Body of pancreas (tissue), 4 donors: ENCODE results near the gene RPL13. TPM values are rescaled to one million over a fixed set of nuclear protein-coding genes. Genes with fewer than 3 reads are reported as not detected.

Source experiments
- ATAC-seq: fragments of 150-250 bp; one replicate; pipeline ENCODE4 v1.9.1; 2016
- DNase-seq, 4 donors: peaks; one replicate each; pipeline ENCODE4 v3.0.0-alpha.2; 2019
- H3K27ac ChIP-seq, 4 donors: fragments of 200-600 bp; sonication (generic); 1 replicate in 3 of 4; 2 replicates in 1 of 4; pipeline versions ENCODE4 v1.5.1 to v1.6.1; 2016 to 2019; ENCODE audit warnings: mild to moderate bottlenecking in 1 of 4, mixed read lengths in 1 of 4, moderate library complexity in 1 of 4
- H3K27me3 ChIP-seq, 2 donors: fragments of 200-600 bp; sonication (generic); one replicate each; pipeline ENCODE4 v1.6.0; 2016; ENCODE audit warnings: mild to moderate bottlenecking in 1 of 2
- H3K36me3 ChIP-seq, 2 donors: fragments of 200-600 bp; sonication (generic); replicated peaks in 1 of 2; 2 replicates each; pipeline ENCODE4 v1.5.1; 2016; ENCODE audit warnings: low read depth in 2 of 2; ENCODE audit not compliant: insufficient read depth in 1 of 2
- H3K4me1 ChIP-seq: fragments of 200-600 bp; sonication (generic); one replicate; pipeline ENCODE4 v1.6.0; 2016
- H3K4me3 ChIP-seq, 2 donors: fragments of 200-600 bp; sonication (generic); 1 replicate in 1 of 2; 2 replicates in 1 of 2; pipeline ENCODE4 v1.5.1; 2016 to 2019
- H3K9me3 ChIP-seq, 3 donors: fragments of 200-600 bp; sonication (generic); 1 replicate in 2 of 3; 2 replicates in 1 of 3; pipeline ENCODE4 v1.5.1; 2016
- POLR2A ChIP-seq, 3 donors: fragments of 450-650 bp; IDR thresholded peaks; one replicate each; pipeline ENCODE4 v1.6.1; 2016; ENCODE audit warnings: antibody characterized with exemption in 3 of 3, mild to moderate bottlenecking in 2 of 3
- WGBS, 2 donors: methylation state at CpG; one replicate each; pipeline ENCODE4 v1.1.5; 2017; 5-methylcytosine and 5-hydroxymethylcytosine counted together
- intact Hi-C: fragments of 100-400 bp; cut with DNase I; formaldehyde crosslinking; loops from one replicate; pipeline ENCODE4 v1.15.1; 2023
- total RNA-seq, 2 donors: library from RNA; depleted of rRNA; stranded (reverse); fragments of >200 nt; gene quantifications; one replicate each; pipeline ENCODE4 v1.1.0, GENCODE V29; 2016
- TF ChIP-seq, protein P1 (sequence below), 7 experiments: fragments of 450-650 bp in 4 of 7; fragments of 200-600 bp in 3 of 7; sonication (generic) in 3 of 7; IDR thresholded peaks; one replicate each; pipeline ENCODE4 v1.5.1; 2016 to 2019; ENCODE audit warnings: antibody characterized with exemption in 7 of 7

Gene RPL13
- total RNA-seq, 2 donors from 2014 or later, result 3,820 to 5,570 TPM

- intact Hi-C loops, result no loop called here
- no peak for ATAC-seq
- Histone ChIP-seq H3K27ac (no peak overlapping the region), H3K4me3 (no peak overlapping the region), H3K9me3 (no peaks in the 10 kb centered on the region), H3K27me3 (peaks cover 0 to 13% of the 10 kb centered on the region in 2 donors), H3K4me1 (peaks cover 20% of the 10 kb centered on the region), H3K36me3 (no peaks in the 10 kb centered on the region)
- TF ChIP-seq, protein P1, sequence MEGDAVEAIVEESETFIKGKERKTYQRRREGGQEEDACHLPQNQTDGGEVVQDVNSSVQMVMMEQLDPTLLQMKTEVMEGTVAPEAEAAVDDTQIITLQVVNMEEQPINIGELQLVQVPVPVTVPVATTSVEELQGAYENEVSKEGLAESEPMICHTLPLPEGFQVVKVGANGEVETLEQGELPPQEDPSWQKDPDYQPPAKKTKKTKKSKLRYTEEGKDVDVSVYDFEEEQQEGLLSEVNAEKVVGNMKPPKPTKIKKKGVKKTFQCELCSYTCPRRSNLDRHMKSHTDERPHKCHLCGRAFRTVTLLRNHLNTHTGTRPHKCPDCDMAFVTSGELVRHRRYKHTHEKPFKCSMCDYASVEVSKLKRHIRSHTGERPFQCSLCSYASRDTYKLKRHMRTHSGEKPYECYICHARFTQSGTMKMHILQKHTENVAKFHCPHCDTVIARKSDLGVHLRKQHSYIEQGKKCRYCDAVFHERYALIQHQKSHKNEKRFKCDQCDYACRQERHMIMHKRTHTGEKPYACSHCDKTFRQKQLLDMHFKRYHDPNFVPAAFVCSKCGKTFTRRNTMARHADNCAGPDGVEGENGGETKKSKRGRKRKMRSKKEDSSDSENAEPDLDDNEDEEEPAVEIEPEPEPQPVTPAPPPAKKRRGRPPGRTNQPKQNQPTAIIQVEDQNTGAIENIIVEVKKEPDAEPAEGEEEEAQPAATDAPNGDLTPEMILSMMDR (IDR thresholded peaks at IDR 0.05), result no peak
- no peak for TF ChIP-seq POLR2A (IDR thresholded peaks at IDR 0.05)
- no peak for DNase-seq
- WGBS, 2 donors, result 84 to 86% methylated on average over 7 to 18 of the region's 18 CpGs
Observed at GRCh38 chr16:89571636-89572035, 11.2 kb downstream of the RPL13 start.

DNA sequence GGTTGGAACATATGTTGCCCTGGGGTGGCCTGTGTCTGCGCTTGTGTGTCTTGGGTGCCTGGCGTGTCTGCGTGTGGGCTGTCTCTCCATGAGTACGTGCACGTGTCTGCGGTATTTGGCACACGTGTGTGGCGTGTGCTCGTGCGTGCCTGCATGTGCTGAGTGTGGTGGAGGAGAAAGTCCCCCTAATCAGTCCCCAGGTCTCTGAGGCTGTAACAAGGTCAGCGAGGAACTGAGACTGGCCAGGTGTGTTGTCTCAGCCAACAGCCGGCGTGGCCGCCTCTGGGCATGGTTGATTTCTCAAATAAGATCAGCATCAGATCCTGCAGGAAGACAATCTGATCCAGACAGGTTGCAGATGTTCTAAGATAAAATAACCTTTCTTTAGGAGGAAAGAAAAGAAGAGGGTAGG is 11.6 kb downstream of the RPL13 start:
- peak in 1 of 4 donors; percentile 28 for DNase-seq

GRCh38 chr16:89572485-89573205 is 12.2 kb downstream of the RPL13 start:
- Histone ChIP-seq H3K27me3 (peaks cover 0 to 13% of the 10 kb centered on the region in 2 donors), H3K36me3 (no peaks in the 10 kb centered on the region), H3K4me3 (no peak overlapping the region), H3K4me1 (peaks cover 20% of the 10 kb centered on the region), H3K9me3 (no peaks in the 10 kb centered on the region), H3K27ac (no peak overlapping the region)
- no peak for ATAC-seq
- no peak for TF ChIP-seq POLR2A (IDR thresholded peaks at IDR 0.05)
- TF ChIP-seq, protein P1 (IDR thresholded peaks at IDR 0.05), result no peak
- intact Hi-C loops, result no loop called here
- 61 to 73% methylated on average over 10 to 19 of the region's 19 CpGs for WGBS, 2 donors
- DNase-seq, result no peak

More for the DNA sequence above, 11.6 kb downstream of the RPL13 start:
- peaks cover 0 to 13% of the 10 kb centered on the region in 2 donors for H3K27me3 ChIP-seq
- intact Hi-C loops, result no loop called here
- H3K9me3 ChIP-seq, result no peaks in the 10 kb centered on the region
- no peak overlapping the region for H3K4me3 ChIP-seq
- TF ChIP-seq, protein P1 (IDR thresholded peaks at IDR 0.05), result no peak
- no peak for TF ChIP-seq POLR2A (IDR thresholded peaks at IDR 0.05)
- WGBS, 2 donors, result 33 to 34% methylated on average over 9 to 14 of the region's 14 CpGs
- H3K36me3 ChIP-seq, result no peaks in the 10 kb centered on the region
- ATAC-seq, result no peak
- H3K27ac ChIP-seq, result no peak overlapping the region
- peaks cover 20% of the 10 kb centered on the region for H3K4me1 ChIP-seq

GRCh38 chr16:89573826-89574680 is 13.6 kb downstream of the RPL13 start:
- H3K4me1 ChIP-seq, result peaks cover 20% of the 10 kb centered on the region
- DNase-seq (no peak), ATAC-seq (no peak)
- no peaks in the 10 kb centered on the region for H3K9me3 ChIP-seq
- no peak overlapping the region for H3K27ac ChIP-seq
- WGBS, 2 donors, result 75 to 86% methylated on average over 9 to 29 of the region's 31 CpGs
- H3K4me3 ChIP-seq, result no peak overlapping the region
- H3K36me3 ChIP-seq, result no peaks in the 10 kb centered on the region
- H3K27me3 ChIP-seq, result peaks cover 0 to 13% of the 10 kb centered on the region in 2 donors
- intact Hi-C loops, result no loop called here
- TF ChIP-seq, protein P1 (IDR thresholded peaks at IDR 0.05), result no peak
